Trophoblast cell (in vitro differentiated cells and primary cell): Measurements from ENCODE around the gene PLA2G4B.

ENCODE experiments used
- DNase-seq, 2 donors: peaks; one replicate each; pipeline ENCODE4 v3.0.0-alpha.2; 2016
- H2AFZ ChIP-seq: 2 replicates; pipeline ENCODE4 v1.6.1; 2013; ENCODE audit warnings: low read length, moderate library complexity, mild to moderate bottlenecking; ENCODE audit not compliant: insufficient read depth, poor library complexity
- H2AK5ac ChIP-seq: 2 replicates; pipeline ENCODE4 v1.6.1; 2013; ENCODE audit warnings: mild to moderate bottlenecking, low read length
- H2BK120ac ChIP-seq: 2 replicates; pipeline ENCODE4 v1.6.1; 2013; ENCODE audit warnings: low read length, mild to moderate bottlenecking, moderate library complexity; ENCODE audit not compliant: insufficient read depth, poor library complexity
- H2BK12ac ChIP-seq: 2 replicates; pipeline ENCODE4 v1.6.1; 2013; ENCODE audit warnings: mild to moderate bottlenecking, low read length, moderate library complexity
- H2BK5ac ChIP-seq: 2 replicates; pipeline ENCODE4 v1.6.1; 2013; ENCODE audit warnings: low read length, low read depth, moderate library complexity, mild to moderate bottlenecking; ENCODE audit not compliant: poor library complexity
- H3K14ac ChIP-seq: 2 replicates; pipeline ENCODE4 v1.6.1; 2013; ENCODE audit warnings: mild to moderate bottlenecking, low read length
- H3K18ac ChIP-seq: 2 replicates; pipeline ENCODE4 v1.6.1; 2013; ENCODE audit warnings: mild to moderate bottlenecking, low read length
- H3K23ac ChIP-seq: 2 replicates; pipeline ENCODE4 v1.6.1; 2013; ENCODE audit warnings: low read length
- H3K27ac ChIP-seq: 2 replicates; pipeline ENCODE4 v1.5.1; 2013; ENCODE audit warnings: low read depth, mild to moderate bottlenecking, inconsistent platforms, low read length, moderate library complexity
- H3K27me3 ChIP-seq: 2 replicates; pipeline ENCODE4 v1.6.1; 2013; ENCODE audit warnings: inconsistent platforms, mild to moderate bottlenecking, low read length, moderate library complexity; ENCODE audit not compliant: insufficient read depth
- H3K36me3 ChIP-seq, 2 experiments: 1 replicate in 1 of 2; 2 replicates in 1 of 2; pipeline ENCODE4 v1.6.1; 2013; ENCODE audit warnings: low read length in 2 of 2, mild to moderate bottlenecking in 2 of 2, moderate library complexity in 1 of 2; ENCODE audit not compliant: insufficient read depth in 2 of 2, control insufficient read depth in 1 of 2
- H3K4ac ChIP-seq: 2 replicates; pipeline ENCODE4 v1.6.1; 2013; ENCODE audit warnings: low read depth, mild to moderate bottlenecking, low read length, moderate library complexity
- H3K4me1 ChIP-seq, 2 experiments: 1 replicate in 1 of 2; 2 replicates in 1 of 2; pipeline ENCODE4 v1.6.1; 2013; ENCODE audit warnings: low read length in 2 of 2, mild to moderate bottlenecking in 2 of 2, moderate library complexity in 1 of 2; ENCODE audit not compliant: insufficient read depth in 2 of 2, control insufficient read depth in 1 of 2
- H3K4me2 ChIP-seq: 2 replicates; pipeline ENCODE4 v1.6.1; 2013; ENCODE audit warnings: inconsistent platforms, mild to moderate bottlenecking, low read length, moderate library complexity
- H3K4me3 ChIP-seq: 2 replicates; pipeline ENCODE4 v1.5.1; 2013; ENCODE audit warnings: mild to moderate bottlenecking, low read depth, low read length, inconsistent platforms
- H3K79me1 ChIP-seq: one replicate; pipeline ENCODE4 v1.6.1; 2013; ENCODE audit warnings: low read length
- H3K79me2 ChIP-seq: 2 replicates; pipeline ENCODE4 v1.6.1; 2013; ENCODE audit warnings: low read length, mild to moderate bottlenecking; ENCODE audit not compliant: control insufficient read depth, insufficient read depth, poor library complexity
- H3K9ac ChIP-seq: 2 replicates; pipeline ENCODE4 v1.6.1; 2013; ENCODE audit warnings: mild to moderate bottlenecking, low read length
- H3K9me3 ChIP-seq: 2 replicates; pipeline ENCODE4 v1.6.1; 2013; ENCODE audit warnings: low read depth, mild to moderate bottlenecking, control low read depth, inconsistent platforms, low read length; ENCODE audit not compliant: insufficient read depth
- H4K12ac ChIP-seq: 2 replicates; pipeline ENCODE4 v1.6.1; 2013; ENCODE audit warnings: low read depth, mild to moderate bottlenecking, low read length, moderate library complexity
- H4K8ac ChIP-seq: 2 replicates; pipeline ENCODE4 v1.6.1; 2013; ENCODE audit warnings: low read depth, mild to moderate bottlenecking, low read length, moderate library complexity
- H4K91ac ChIP-seq: one replicate; pipeline ENCODE4 v1.6.1; 2013; ENCODE audit warnings: low read depth, mild to moderate bottlenecking, low read length, moderate library complexity
- WGBS: extraction: QIAGEN DNeasy Blood & Tissue Kit; methylation state at CpG from one replicate; pipeline ENCODE4 v1.1.7; 2013; ENCODE audit warnings: missing lambda C conversion rate; ENCODE audit not compliant: insufficient read length, insufficient coverage; ENCODE audit errors: extremely low coverage; 5-methylcytosine and 5-hydroxymethylcytosine counted together

PLA2G4B gene

GRCh38 chr15:41825572-41826535, 12.8 kb upstream of the PLA2G4B start:
- no peaks in the 10 kb centered on the region for H3K9me3 ChIP-seq
- H3K79me1 ChIP-seq: peaks cover 6% of the 10 kb centered on the region
- peaks cover 3% of the 10 kb centered on the region for H3K79me2 ChIP-seq
- no peak overlapping the region for H3K4me2 ChIP-seq
- H3K27me3 ChIP-seq: no peaks in the 10 kb centered on the region
- no peak overlapping the region for H4K91ac ChIP-seq
- WGBS: no CpG with 5 or more reads among the region's 13 CpGs
- H2BK120ac ChIP-seq: no peak overlapping the region
- H2BK5ac ChIP-seq: no peak overlapping the region
- H2AK5ac ChIP-seq: no peak overlapping the region
- H4K12ac ChIP-seq: no peak overlapping the region
- no peak overlapping the region for H3K23ac ChIP-seq
- H2BK12ac ChIP-seq: no peak overlapping the region
- DNase-seq: no peak
- no peak overlapping the region for H3K18ac ChIP-seq
- peaks cover 48 to 51% of the 10 kb centered on the region in 2 experiments for H3K36me3 ChIP-seq
- peaks cover 0 to 4% of the 10 kb centered on the region in 2 experiments for H3K4me1 ChIP-seq
- no peak overlapping the region for H2AFZ ChIP-seq
- H4K8ac ChIP-seq: no peak overlapping the region
- no peak overlapping the region for H3K27ac ChIP-seq
- H3K14ac ChIP-seq: no peak overlapping the region
- H3K4me3 ChIP-seq: no peak overlapping the region
- H3K9ac ChIP-seq: no peak overlapping the region
- no peak overlapping the region for H3K4ac ChIP-seq

- H2AFZ ChIP-seq: peak overlapping the region; percentile 70
- peaks cover 33 to 42% of the 10 kb centered on the region in 2 experiments for H3K36me3 ChIP-seq
- peaks cover 3% of the 10 kb centered on the region for H3K79me2 ChIP-seq
- H3K23ac ChIP-seq: no peak overlapping the region
- no peak overlapping the region for H2AK5ac ChIP-seq
- H3K9ac ChIP-seq: peak overlapping the region; percentile 42
- H3K4me1 ChIP-seq: peaks cover 0 to 4% of the 10 kb centered on the region in 2 experiments
- peak overlapping the region; percentile 37 for H4K8ac ChIP-seq
- no peak overlapping the region for H2BK12ac ChIP-seq
- DNase-seq: peak; percentile 91 to 94
- H3K4ac ChIP-seq: no peak overlapping the region
- WGBS: no CpG with 5 or more reads among the region's 37 CpGs
- H3K27ac ChIP-seq: no peak overlapping the region
- H3K4me3 ChIP-seq: peak overlapping the region; percentile 70
- peak overlapping the region; percentile 47 for H3K14ac ChIP-seq
- H4K12ac ChIP-seq: peak overlapping the region; percentile 29
- no peaks in the 10 kb centered on the region for H3K27me3 ChIP-seq
- no peak overlapping the region for H3K18ac ChIP-seq
- H3K4me2 ChIP-seq: peak overlapping the region; percentile 95
- H3K79me1 ChIP-seq: peaks cover 6% of the 10 kb centered on the region
- H3K9me3 ChIP-seq: no peaks in the 10 kb centered on the region
- H4K91ac ChIP-seq: peak overlapping the region; percentile 50
- no peak overlapping the region for H2BK5ac ChIP-seq
- H2BK120ac ChIP-seq: peak overlapping the region; percentile 20
Observed at GRCh38 chr15:41827290-41827879, 11.3 kb upstream of the PLA2G4B start.

- Histone ChIP-seq H2BK120ac (peak within 1 kb of the TSS; percentile 44), H3K23ac (no peak within 1 kb of the TSS), H3K4ac (peak within 1 kb of the TSS; percentile 34)
Observed at GRCh38 chr15:41827880-41828806, 10.5 kb upstream of the PLA2G4B start, which contains the start of gene JMJD7. JMJD7 (plus strand) TSS chr15:41828092; CDS start chr15:41828125, 33 bp downstream.

GRCh38 chr15:41828807-41829141, 9.9 kb upstream of the PLA2G4B start:
- Histone ChIP-seq H3K27me3 (no peaks in the 10 kb centered on the region), H3K4me3 (no peak overlapping the region), H2AFZ (no peak overlapping the region), H2BK120ac (no peak overlapping the region), H4K8ac (no peak overlapping the region), H3K23ac (no peak overlapping the region), H4K12ac (no peak overlapping the region), H4K91ac (no peak overlapping the region), H3K18ac (no peak overlapping the region), H3K4me1 (peaks cover 0 to 4% of the 10 kb centered on the region in 2 experiments), H3K14ac (no peak overlapping the region), H3K36me3 (peaks cover 19 to 28% of the 10 kb centered on the region in 2 experiments), H3K79me1 (peaks cover 6% of the 10 kb centered on the region), H3K4ac (no peak overlapping the region), H2AK5ac (no peak overlapping the region), H3K9ac (no peak overlapping the region), H3K4me2 (peak overlapping the region; percentile 82), H3K27ac (no peak overlapping the region), H2BK12ac (no peak overlapping the region), H3K9me3 (no peaks in the 10 kb centered on the region), H2BK5ac (no peak overlapping the region), H3K79me2 (peaks cover 3% of the 10 kb centered on the region)
- DNase-seq: no peak
- no CpG with 5 or more reads among the region's 6 CpGs for WGBS

More at GRCh38 chr15:41827880-41828806, 10.5 kb upstream of the PLA2G4B start, which contains the start of gene JMJD7:
- Histone ChIP-seq H2BK12ac (peak within 1 kb of the TSS; percentile 25), H4K91ac (peak within 1 kb of the TSS; percentile 50), H3K4me2 (peak within 1 kb of the TSS; percentile 95), H3K79me1 (peaks cover 6% of the 10 kb centered on the region), H3K79me2 (peaks cover 3% of the 10 kb centered on the region), H3K27ac (no peak within 1 kb of the TSS), H3K27me3 (no peaks in the 10 kb centered on the region), H3K4me1 (peaks cover 0 to 4% of the 10 kb centered on the region in 2 experiments), H3K36me3 (peaks cover 25 to 34% of the 10 kb centered on the region in 2 experiments), H3K14ac (peak within 1 kb of the TSS; percentile 83), H2AFZ (peak within 1 kb of the TSS; percentile 87), H2AK5ac (no peak within 1 kb of the TSS), H4K8ac (peak within 1 kb of the TSS; percentile 85), H3K9ac (peak within 1 kb of the TSS; percentile 86), H3K4me3 (peak within 1 kb of the TSS; percentile 87), H3K18ac (peak within 1 kb of the TSS; percentile 78), H3K9me3 (no peaks in the 10 kb centered on the region), H4K12ac (peak within 1 kb of the TSS; percentile 34), H2BK5ac (peak within 1 kb of the TSS; percentile 60)
- peak; percentile 81 to 86 for DNase-seq
- WGBS: no CpG with 5 or more reads among the region's 66 CpGs
